IPS-11a (cell line): ENCODE measurements around the gene POU2F2.

Experiments
- H3K4me3 ChIP-seq: one replicate; pipeline ENCODE4 v1.5.1; 2013; ENCODE audit warnings: low read depth, low read length, control low read depth

POU2F2 gene

GRCh38 chr19:42081584-42082203, 50.6 kb downstream of the POU2F2 start:
- no peak overlapping the region for H3K4me3 ChIP-seq

GRCh38 chr19:42080764-42081375, 51.4 kb downstream of the POU2F2 start:
- H3K4me3 ChIP-seq, result no peak overlapping the region

DNA sequence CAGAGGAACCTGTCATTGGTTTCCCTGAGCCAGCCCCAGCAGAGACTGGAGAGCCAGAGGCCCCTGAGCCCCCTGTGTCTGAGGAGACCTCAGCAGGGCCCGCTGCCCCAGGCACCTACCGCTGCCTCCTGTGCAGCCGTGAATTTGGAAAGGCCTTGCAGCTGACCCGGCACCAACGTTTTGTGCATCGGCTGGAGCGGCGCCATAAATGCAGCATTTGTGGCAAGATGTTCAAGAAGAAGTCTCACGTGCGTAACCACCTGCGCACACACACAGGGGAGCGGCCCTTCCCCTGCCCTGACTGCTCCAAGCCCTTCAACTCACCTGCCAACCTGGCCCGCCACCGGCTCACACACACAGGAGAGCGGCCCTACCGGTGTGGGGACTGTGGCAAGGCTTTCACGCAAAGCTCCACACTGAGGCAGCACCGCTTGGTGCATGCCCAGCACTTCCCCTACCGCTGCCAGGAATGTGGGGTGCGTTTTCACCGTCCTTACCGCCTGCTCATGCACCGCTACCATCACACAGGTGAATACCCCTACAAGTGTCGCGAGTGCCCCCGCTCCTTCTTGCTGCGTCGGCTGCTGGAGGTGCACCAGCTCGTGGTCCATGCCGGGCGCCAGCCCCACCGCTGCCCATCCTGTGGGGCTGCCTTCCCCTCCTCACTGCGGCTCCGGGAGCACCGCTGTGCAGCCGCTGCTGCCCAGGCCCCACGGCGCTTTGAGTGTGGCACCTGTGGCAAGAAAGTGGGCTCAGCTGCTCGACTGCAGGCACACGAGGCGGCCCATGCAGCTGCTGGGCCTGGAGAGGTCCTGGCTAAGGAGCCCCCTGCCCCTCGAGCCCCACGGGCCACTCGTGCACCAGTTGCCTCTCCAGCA, 52.1 kb downstream of the POU2F2 start:
- no peak overlapping the region for H3K4me3 ChIP-seq

DNA sequence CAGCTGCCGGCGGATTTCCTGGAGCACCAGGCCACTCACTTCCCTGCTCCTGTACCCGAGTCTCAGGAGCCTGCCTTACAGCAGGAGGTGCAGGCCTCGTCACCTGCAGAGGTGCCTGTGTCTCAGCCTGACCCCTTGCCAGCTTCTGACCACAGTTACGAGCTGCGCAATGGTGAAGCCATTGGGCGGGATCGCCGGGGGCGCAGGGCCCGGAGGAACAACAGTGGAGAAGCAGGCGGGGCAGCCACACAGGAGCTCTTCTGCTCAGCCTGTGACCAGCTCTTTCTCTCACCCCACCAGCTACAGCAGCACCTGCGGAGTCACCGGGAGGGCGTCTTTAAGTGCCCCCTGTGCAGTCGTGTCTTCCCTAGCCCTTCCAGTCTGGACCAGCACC, 53.0 kb downstream of the POU2F2 start:
- no peak overlapping the region for H3K4me3 ChIP-seq

DNA sequence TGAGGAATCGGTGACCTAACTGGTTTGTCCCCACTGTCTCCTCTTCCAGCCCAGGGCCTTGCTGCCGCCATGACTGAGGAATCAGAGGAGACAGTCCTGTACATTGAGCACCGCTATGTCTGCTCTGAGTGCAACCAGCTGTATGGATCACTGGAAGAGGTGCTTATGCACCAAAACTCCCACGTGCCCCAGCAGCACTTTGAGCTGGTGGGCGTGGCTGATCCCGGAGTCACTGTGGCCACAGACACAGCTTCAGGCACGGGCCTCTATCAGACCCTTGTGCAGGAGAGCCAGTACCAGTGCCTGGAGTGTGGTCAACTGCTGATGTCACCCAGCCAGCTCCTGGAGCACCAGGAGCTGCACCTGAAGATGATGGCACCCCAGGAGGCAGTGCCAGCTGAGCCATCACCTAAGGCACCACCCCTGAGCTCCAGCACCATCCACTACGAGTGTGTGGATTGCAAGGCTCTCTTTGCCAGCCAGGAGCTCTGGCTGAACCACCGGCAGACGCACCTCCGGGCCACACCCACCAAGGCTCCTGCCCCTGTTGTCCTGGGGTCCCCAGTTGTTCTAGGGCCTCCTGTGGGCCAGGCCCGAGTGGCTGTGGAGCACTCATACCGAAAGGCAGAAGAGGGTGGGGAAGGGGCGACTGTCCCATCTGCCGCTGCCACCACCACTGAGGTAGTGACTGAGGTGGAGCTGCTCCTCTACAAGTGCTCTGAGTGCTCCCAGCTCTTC, 53.5 kb downstream of the POU2F2 start:
- no peak overlapping the region for H3K4me3 ChIP-seq

- no peak overlapping the region for H3K4me3 ChIP-seq
Measured at GRCh38 chr19:42078058-42078457, 54.2 kb downstream of the POU2F2 start.

DNA sequence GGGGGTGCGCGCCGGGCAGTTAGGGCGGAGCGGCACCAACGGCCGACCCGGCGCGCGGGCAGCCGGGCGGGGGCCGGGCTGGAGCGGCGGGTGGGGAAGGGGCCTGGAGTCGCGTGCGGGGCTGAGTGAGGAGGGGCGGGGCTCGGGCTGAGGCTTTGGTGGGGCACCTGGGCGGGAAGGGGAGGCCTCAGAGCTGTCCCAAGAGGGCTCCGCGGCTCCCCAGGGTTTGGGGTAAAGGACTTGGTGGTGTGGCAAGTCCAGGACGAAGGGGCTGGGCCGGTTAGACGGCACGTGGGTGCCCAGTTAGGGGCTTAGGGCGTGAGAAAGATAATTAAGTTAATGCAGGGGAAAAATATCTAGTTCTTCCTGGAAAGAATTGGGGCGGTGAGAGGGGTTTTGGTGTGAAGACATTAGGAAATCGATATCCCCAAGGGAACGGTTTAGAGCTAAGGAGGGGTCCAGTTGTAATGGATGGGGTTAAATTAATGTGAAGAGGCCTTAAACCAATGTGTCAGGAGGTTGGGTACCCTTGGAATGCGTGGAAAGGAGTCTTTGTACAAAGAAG, 55.8 kb downstream of the POU2F2 start:
- peak overlapping the region; percentile 75 for H3K4me3 ChIP-seq

DNA sequence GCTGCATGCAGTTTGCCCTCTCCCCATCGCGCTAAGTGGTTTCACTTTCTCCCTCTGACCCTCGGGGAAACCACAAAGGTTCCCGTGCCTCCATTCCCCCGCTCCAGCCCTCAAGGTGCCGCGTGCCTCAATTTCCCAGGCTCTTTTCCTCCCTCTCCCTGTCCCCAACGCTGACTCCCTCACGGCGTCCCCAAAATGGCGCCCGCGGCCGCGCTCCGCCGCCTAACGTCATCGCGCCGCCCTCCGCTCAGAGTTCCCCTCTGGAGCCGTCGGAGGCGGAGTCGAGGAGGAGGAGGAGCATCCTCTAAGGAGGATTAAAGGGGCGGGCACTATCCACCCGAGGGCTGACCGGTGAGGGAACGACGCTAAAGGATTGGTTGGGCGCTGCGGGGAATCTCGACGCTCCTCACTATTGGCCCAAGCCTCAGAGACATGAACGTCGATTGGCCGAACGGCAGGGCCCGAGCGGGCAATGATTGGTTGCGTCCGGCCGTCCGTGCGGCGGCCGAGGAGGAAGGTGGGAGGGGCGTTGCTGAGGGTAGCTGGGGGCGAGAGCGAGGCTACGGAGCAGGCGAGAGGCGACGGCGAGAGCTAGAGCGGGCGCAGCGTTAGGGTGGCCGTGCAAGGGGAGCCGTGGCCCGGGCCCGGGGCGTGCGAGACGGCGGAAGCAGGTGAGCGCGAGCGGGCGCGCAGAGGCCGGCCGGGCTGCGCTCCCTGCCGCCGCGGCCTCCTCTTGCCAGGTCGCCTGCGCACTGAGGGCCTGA, 56.4 kb downstream of the POU2F2 start, which contains the start of gene ZNF574:
TSS of gene ZNF574 (plus strand) at position 551 of the 764 bp plus-strand sequence. CDS start 2,441 bp downstream, outside the sequence.
- H3K4me3 ChIP-seq, result peak within 1 kb of the TSS; percentile 75

DNA sequence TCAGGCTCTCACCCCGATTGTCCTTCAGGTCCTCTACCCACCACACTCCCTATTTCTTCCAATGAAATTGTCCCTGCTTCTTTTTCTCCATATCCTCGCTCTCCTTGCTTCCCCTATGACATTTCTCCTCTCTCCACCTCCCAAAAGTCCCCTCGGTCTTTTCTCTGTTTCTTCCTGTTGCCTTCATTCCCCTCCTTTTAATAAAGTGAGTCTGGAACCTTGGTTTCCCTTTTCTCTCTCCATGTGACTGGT, 57.0 kb downstream of the POU2F2 start:
- H3K4me3 ChIP-seq, result peak overlapping the region; percentile 74

DNA sequence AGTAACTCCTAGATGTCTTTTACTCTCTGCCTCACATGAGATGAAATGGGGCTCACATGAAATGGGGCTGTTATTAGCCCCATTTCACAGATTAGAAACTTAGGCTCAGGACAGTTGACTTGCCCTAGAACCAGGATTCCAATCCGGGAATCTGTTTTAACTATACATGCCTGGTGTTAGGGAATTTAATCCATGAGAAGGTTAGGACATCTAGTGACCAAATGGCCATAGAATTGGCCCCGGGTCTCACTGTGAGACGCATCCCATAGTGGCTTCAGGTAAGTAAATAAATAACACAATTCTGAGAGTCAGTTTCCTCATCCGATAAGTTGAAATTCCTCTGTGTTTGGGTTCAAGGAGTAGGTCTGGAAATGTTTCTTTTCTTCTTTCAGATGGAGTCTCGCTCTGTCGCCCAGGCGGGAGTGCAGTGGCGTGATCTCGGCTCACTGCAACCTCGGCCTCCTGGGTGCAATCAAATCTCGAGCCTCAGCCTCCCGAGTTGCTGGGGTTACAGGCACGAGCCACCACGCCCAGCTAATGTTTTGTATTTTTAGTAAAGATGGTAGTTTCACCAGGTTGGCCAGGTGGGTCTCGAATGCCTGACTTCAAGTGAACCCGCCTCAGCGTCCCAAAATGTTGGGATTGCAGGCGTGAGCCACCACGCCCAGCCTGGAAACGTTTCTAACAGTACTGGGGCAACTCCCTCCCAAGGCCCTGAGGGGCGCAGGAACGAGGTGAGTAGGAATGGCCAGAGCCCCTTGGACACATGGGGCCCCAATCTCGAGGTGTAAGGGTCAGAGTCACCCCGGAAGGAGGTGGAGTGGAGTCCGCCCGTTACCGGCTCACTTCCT, 57.5 kb downstream of the POU2F2 start:
- H3K4me3 ChIP-seq, result peak overlapping the region; percentile 74

DNA sequence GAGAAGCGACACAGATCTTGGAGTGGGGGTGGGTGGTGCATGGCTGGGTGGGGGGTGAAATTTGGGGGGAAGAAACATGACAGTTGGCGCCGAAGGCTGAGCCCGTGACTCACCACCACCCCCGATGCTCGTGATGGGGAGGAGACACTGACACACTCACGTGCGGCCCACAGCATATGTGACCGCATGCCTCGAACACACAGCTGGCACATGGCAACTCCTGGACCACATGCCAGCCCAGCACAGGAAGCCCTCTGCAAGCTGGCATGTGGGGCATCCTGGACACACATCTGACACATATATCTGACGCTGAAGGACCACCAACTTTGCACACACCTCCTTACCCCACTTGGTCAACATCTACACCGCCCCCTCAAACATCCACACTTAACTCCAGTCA, 61.0 kb downstream of the POU2F2 start:
- H3K4me3 ChIP-seq, result no peak overlapping the region

DNA sequence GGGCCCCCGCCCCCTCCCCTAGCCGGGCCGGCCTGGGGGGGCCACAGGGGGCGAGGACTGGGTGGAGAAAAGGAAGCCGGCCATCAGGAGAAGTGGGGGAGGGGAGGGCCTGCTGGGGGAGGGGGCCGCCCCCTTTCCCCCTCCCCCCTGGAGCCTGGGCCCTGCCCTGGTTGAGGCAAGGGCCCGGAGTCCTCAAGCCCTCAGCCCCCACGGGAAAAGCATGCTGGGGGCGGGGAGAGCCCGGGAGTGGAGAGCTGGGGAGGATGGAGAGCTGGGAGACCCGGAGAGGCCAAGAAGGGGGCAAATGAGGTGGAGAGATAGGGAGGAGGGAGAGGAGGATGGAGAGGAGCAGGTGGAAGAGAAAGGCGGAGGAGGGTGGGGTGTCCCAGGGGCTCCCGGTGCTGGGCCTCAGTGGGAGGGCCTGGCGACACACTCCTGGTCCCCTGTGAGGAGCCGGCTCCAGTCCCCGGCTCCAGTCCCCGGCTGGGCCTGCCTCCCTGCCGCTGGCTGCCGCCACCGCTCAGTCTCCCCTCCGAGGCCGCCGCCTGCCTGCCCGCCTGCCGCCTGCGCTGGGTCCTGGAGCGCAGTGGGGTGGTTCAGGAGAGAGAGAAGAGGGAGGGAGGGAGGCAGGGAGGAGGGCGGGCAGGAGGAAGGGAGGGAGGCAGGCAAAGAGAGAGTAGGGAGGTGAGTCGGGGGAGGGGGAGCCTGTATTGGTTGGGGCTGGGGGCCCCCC, 62.5 kb downstream of the POU2F2 start, which contains the start of gene GRIK5:
TSS of gene GRIK5 (minus strand) at position 588 of the 733 bp plus-strand sequence. CDS start 4,436 bp downstream, outside the sequence.
- H3K4me3 ChIP-seq, result peak within 1 kb of the TSS; percentile 53

GRCh38 chr19:42068756-42069571, 63.3 kb downstream of the POU2F2 start:
- peak overlapping the region; percentile 53 for H3K4me3 ChIP-seq

DNA sequence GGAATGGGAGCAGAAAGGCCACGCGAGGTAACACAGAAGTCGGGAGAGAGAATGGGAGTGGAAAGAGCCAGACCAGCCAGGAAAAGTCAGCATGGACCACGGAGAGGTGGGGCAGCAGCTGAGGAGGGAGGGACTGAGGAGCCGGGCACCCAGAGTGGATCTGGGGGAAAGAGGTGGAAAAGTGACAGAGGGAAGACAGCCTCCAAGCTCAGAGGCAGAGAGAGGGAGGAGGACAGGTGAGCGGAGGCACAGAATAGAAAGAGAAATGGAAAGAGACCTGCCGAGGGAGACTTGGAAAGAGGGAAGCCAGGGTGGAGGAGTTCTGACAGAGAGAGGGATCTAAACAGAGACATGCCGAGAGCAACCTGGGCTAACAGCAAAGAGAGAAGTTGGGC, 63.9 kb downstream of the POU2F2 start:
- H3K4me3 ChIP-seq, result peak overlapping the region; percentile 53

DNA sequence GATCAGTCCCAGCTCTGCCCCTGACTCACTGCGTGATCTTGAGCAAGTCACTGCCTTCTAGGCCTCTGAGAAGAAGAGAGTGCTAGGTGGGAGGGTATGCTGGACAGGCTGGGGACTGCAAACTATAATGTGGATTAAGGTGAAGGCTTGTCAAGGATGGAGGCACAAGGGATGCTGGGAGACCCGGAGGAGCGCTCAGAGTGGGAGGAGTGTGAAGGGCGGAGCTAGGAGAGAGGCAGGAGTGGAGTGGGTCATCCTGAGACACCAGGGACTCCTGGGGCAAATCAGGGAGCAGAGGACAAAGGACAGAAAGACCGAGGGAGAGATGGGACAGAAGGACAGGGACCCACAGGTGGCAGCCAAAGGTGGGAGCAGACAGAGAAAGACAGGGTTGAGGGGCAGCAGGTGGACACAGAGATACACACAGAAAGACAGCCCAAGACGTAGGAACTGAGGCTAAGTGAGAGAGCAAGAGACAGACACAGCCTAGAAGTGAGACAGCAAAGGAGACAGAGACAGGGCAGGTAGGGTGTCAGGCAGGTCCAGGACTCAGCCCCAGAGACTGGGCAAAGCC, 64.8 kb downstream of the POU2F2 start:
- H3K4me3 ChIP-seq, result no peak overlapping the region

DNA sequence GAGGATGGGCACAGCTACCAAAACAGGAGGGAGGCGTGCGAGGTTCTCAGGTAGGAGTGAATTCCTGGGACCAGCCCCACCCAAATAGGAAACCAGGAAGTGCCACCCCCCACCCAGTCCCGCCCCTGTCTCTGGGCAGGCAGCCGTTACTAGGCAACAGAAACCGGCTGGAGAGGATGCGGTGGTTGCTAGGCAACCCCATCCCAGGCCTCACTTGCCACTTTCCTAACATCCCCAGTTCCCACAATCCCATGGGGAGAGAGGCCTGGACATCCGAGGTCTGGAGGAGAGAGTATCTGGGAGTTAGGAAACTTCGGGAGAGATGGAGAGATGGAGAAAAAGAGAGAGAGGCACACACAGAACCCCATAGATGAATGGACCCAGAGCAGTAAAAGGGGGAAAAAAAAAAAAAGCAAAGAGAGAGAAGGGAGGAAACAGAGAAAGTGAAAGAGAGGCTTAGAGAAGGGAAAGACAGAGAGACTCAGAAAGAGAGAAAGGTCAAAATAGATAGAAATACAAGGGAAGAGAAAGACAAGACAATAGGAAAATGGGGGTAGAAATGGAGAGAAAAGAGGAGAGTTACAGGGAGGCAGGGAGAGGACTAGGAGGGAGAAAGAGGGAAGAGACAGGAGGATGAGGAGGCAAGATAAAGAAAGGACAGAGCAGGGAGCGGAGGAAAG, 66.0 kb downstream of the POU2F2 start:
- H3K4me3 ChIP-seq, result no peak overlapping the region

- no peak overlapping the region for H3K4me3 ChIP-seq
Measured at GRCh38 chr19:42065511-42065910, 66.7 kb downstream of the POU2F2 start.
